ENCODE results near the gene ZBTB8A. TPM values are rescaled to one million over a fixed set of nuclear protein-coding genes. Genes with fewer than 3 reads are reported as not detected.

The ZBTB8A gene
- polyA plus RNA-seq, 1 of the 3 experiments (the other 2 are of a cell fraction): 1.3 TPM

DNA sequence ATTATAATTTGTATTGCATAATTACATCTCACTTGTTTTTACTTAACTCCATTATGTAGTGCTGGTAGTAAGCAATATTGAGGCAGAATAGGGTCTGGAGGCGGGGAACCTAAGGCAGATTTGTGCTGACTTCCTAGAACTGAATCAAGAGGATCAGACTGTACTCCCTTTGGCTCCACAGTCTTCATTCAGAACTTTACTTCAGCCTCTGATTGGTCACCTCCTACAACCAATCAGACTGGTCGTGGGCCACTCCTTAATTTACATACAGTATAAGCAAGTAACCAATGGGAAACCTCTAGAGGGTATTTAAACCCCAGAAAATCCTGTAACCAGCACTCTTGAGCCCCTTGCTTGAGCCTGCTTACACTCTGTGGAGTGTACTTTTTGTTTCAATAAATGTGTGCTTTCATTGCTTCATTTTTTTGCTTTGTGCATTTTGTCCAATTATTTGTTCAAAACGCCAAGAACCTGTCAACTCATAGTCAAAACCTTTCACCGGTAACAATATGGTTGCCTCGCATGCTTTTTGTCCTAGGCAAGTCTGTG, 79.5 kb downstream of the ZBTB8A start (continued):
- TF ChIP-seq ELF1 (IDR thresholded peaks at IDR 0.05) (no peak), SMC3 (IDR thresholded peaks at IDR 0.05; ENCODE audit: low read depth, low read length) (no peak)

DNA sequence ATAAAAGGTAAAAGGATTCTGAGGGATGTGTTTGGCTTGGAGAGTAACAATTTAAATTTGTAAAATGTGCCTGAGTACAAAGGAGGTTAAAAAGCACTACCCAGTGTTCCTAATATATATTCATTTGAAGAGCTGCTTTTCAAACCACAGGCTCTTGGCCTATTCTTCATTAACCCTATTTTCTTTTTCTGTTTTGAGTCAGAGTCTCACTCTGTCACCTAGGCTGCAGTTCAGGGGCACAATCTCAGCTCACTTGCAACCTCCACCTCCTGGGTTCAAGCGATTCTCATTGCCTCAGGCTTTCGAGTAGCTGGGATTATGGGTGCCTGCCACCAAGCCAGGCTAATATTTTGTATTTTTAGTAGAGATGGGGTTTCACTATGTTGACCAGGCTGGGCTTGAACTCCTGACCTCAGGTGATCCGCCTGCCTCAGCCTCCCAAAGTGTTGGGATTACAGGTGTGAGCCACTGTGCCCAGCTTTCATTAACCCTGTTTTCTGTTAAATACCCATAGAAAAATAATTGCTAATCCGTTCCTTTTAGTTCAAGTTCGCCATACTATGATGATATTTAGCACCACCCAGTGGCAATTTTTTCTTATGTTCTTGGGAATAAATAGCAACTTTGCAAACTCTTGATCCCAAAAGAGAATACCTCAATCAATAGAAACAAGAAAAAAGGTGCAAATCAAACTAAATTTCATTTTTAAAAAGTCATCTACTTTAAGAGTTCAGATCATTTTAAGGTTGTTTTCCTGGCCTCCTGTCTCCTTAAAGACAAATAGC, 80.7 kb downstream of the ZBTB8A start:
- Histone ChIP-seq H3K4me3 (ENCODE audit: low read depth in 2 of 2, low read length in 1 of 2) (no peak overlapping the region), H3K9me2 (no peaks in the 10 kb centered on the region), H3K79me2 (ENCODE audit: insufficient read depth) (no peaks in the 10 kb centered on the region), H3K36me3 (replicated peaks in 1 of 2; ENCODE audit: control insufficient read depth in 1 of 2, insufficient read depth in 2 of 2, low read length in 1 of 2) (peaks cover 2 to 28% of the 10 kb centered on the region in 2 experiments), H3K27ac (ENCODE audit: low read depth in 2 of 2, low read length in 1 of 2) (no peak overlapping the region), H3K9ac (no peak overlapping the region), H3K4me1 (ENCODE audit: control insufficient read depth in 1 of 2, insufficient read depth in 2 of 2, low read depth in 1 of 2, low read length in 1 of 2) (no peaks in the 10 kb centered on the region), H2AFZ (ENCODE audit: low read depth) (no peak overlapping the region), H3F3A (replicated peaks; ENCODE audit: insufficient read depth) (no peaks in the 10 kb centered on the region), H3K27me3 (ENCODE audit: insufficient read depth) (no peaks in the 10 kb centered on the region), H3K9me3 (no peaks in the 10 kb centered on the region), H4K20me1 (ENCODE audit: insufficient read depth) (no peaks in the 10 kb centered on the region), H3K4me2 (no peak overlapping the region)
- 93% methylated on average over 5 of the region's 5 CpGs for WGBS (ENCODE audit: low lambda C conversion rate)
- DNase-seq: no peak
- TF ChIP-seq RAD21 (IDR thresholded peaks at IDR 0.05; ENCODE audit: low read length): peak; percentile 33; the same call in 1 of the 2 replicates
- TF ChIP-seq EZH2phosphoT487 (IDR thresholded peaks at IDR 0.05; ENCODE audit: borderline replicate concordance, low read depth): no peak
- TF ChIP-seq, protein P1, sequence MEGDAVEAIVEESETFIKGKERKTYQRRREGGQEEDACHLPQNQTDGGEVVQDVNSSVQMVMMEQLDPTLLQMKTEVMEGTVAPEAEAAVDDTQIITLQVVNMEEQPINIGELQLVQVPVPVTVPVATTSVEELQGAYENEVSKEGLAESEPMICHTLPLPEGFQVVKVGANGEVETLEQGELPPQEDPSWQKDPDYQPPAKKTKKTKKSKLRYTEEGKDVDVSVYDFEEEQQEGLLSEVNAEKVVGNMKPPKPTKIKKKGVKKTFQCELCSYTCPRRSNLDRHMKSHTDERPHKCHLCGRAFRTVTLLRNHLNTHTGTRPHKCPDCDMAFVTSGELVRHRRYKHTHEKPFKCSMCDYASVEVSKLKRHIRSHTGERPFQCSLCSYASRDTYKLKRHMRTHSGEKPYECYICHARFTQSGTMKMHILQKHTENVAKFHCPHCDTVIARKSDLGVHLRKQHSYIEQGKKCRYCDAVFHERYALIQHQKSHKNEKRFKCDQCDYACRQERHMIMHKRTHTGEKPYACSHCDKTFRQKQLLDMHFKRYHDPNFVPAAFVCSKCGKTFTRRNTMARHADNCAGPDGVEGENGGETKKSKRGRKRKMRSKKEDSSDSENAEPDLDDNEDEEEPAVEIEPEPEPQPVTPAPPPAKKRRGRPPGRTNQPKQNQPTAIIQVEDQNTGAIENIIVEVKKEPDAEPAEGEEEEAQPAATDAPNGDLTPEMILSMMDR (IDR thresholded peaks at IDR 0.05): peak; percentile 34
- TF ChIP-seq YY1 (IDR thresholded peaks at IDR 0.05; ENCODE audit: low read depth): no peak
- ChIA-PET POLR2A (no interaction called here), CTCF (interaction anchor here (0.9 to 2.1 kb wide), 9 partner anchors 7 to 219 kb away, joined by 3 to 15 read pairs (median 4); no protein-coding TSS in a partner anchor)

DNA sequence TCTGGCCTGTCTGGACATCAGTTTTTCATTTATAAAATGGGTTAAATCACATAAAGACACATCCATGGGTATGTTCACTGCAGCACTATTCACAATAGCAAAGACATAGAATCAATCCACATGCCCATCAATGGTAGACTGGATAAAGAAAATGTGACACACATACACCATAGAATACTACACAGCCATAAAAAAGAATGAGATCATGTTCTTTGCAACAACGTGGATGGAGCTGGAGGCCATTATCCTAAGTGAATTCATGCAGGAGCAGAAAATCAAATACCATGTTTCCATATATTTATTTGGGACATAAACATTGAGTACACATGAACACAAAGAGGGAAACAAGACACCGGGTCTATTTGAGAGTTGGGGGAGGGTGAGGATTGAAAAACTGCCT, 83.0 kb downstream of the ZBTB8A start:
- WGBS (ENCODE audit: low lambda C conversion rate): 80% methylated on average over 2 of the region's 2 CpGs
- Histone ChIP-seq H3K4me2 (no peak overlapping the region), H3K9me3 (no peaks in the 10 kb centered on the region), H3K79me2 (ENCODE audit: insufficient read depth) (no peaks in the 10 kb centered on the region), H3K9me2 (no peaks in the 10 kb centered on the region), H3K4me1 (ENCODE audit: control insufficient read depth in 1 of 2, insufficient read depth in 2 of 2, low read depth in 1 of 2, low read length in 1 of 2) (no peaks in the 10 kb centered on the region), H4K20me1 (ENCODE audit: insufficient read depth) (no peaks in the 10 kb centered on the region), H3F3A (replicated peaks; ENCODE audit: insufficient read depth) (no peaks in the 10 kb centered on the region), H3K9ac (no peak overlapping the region), H3K4me3 (ENCODE audit: low read depth in 2 of 2, low read length in 1 of 2) (no peak overlapping the region), H3K27ac (ENCODE audit: low read depth in 2 of 2, low read length in 1 of 2) (no peak overlapping the region), H3K27me3 (ENCODE audit: insufficient read depth) (no peaks in the 10 kb centered on the region), H3K36me3 (replicated peaks in 1 of 2; ENCODE audit: control insufficient read depth in 1 of 2, insufficient read depth in 2 of 2, low read length in 1 of 2) (peaks cover 5 to 39% of the 10 kb centered on the region in 2 experiments), H2AFZ (ENCODE audit: low read depth) (no peak overlapping the region)
- ChIA-PET CTCF (interaction anchor here (1.9 kb wide), 1 partner anchor 9 kb away, joined by 4 read pairs; no protein-coding TSS in a partner anchor), POLR2A (no interaction called here)
- TF ChIP-seq, protein P2, sequence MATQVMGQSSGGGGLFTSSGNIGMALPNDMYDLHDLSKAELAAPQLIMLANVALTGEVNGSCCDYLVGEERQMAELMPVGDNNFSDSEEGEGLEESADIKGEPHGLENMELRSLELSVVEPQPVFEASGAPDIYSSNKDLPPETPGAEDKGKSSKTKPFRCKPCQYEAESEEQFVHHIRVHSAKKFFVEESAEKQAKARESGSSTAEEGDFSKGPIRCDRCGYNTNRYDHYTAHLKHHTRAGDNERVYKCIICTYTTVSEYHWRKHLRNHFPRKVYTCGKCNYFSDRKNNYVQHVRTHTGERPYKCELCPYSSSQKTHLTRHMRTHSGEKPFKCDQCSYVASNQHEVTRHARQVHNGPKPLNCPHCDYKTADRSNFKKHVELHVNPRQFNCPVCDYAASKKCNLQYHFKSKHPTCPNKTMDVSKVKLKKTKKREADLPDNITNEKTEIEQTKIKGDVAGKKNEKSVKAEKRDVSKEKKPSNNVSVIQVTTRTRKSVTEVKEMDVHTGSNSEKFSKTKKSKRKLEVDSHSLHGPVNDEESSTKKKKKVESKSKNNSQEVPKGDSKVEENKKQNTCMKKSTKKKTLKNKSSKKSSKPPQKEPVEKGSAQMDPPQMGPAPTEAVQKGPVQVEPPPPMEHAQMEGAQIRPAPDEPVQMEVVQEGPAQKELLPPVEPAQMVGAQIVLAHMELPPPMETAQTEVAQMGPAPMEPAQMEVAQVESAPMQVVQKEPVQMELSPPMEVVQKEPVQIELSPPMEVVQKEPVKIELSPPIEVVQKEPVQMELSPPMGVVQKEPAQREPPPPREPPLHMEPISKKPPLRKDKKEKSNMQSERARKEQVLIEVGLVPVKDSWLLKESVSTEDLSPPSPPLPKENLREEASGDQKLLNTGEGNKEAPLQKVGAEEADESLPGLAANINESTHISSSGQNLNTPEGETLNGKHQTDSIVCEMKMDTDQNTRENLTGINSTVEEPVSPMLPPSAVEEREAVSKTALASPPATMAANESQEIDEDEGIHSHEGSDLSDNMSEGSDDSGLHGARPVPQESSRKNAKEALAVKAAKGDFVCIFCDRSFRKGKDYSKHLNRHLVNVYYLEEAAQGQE (IDR thresholded peaks at IDR 0.05; ENCODE audit: low read depth, low read length): no peak
- TF ChIP-seq FOSL2 (IDR thresholded peaks at IDR 0.05; ENCODE audit: borderline replicate concordance, low read depth): no peak
- DNase-seq: no peak

Data from SK-N-SH (cell line).